MCF 10A (cell line): ENCODE data around the gene HELZ. TPM values are rescaled to one million over a fixed set of nuclear protein-coding genes. Genes with fewer than 3 reads are reported as not detected.
"Not testable (repeated sequence)": the region's sequence is repeated elsewhere in the genome, so short reads cannot be mapped to it uniquely, and the experiment has no call there.

Experiments used
- BruUV-seq: library from RNA; stranded (reverse); fragments of 400-500 nt; replicated peaks from 2 replicates; lab custom pipeline; 2021; lab: Mats Ljungman, UMichigan
- CTCF ChIA-PET: fragments of 300-600 bp; sonication (Branson Sonifier 250); formaldehyde crosslinking; extraction: SDS; loops from one replicate; lab custom pipeline; 2021; ENCODE audit warnings: antibody characterized with exemption, inconsistent platforms; lab: Yijun Ruan, JAX
- POLR2A ChIA-PET: fragments of 300-600, 350-650 bp; sonication (Branson Sonifier 250); formaldehyde crosslinking; extraction: SDS; loops from one replicate; lab custom pipeline; 2020; ENCODE audit warnings: antibody characterized with exemption, inconsistent platforms; lab: Yijun Ruan, JAX
- DNase-seq: peaks from one replicate; pipeline ENCODE4 v3.0.0-alpha.2; 2018; ENCODE audit not compliant: unreplicated experiment
- H3K27ac Mint-ChIP-seq: one replicate; pipeline ENCODE4 v1.8.0; 2022; ENCODE audit warnings: mild to moderate bottlenecking, low read depth, mixed read lengths; ENCODE audit not compliant: unreplicated experiment
- H3K27me3 Mint-ChIP-seq: one replicate; pipeline ENCODE4 v1.8.0; 2022; ENCODE audit warnings: mixed read lengths; ENCODE audit not compliant: insufficient read depth, unreplicated experiment
- H3K36me3 Mint-ChIP-seq: one replicate; pipeline ENCODE4 v1.8.0; 2022; ENCODE audit warnings: mild to moderate bottlenecking, moderate library complexity, mixed read lengths; ENCODE audit not compliant: insufficient read depth, unreplicated experiment
- H3K4me1 Mint-ChIP-seq: one replicate; pipeline ENCODE4 v1.8.0; 2022; ENCODE audit warnings: mixed read lengths; ENCODE audit not compliant: insufficient read depth, unreplicated experiment
- H3K4me3 Mint-ChIP-seq: one replicate; pipeline ENCODE4 v1.8.0; 2022; ENCODE audit warnings: mild to moderate bottlenecking, moderate library complexity, mixed read lengths; ENCODE audit not compliant: unreplicated experiment
- H3K9me3 Mint-ChIP-seq: one replicate; pipeline ENCODE4 v1.8.0; 2022; ENCODE audit warnings: mixed read lengths; ENCODE audit not compliant: unreplicated experiment
- CTCF ChIP-seq: fragments of 200-600 bp; IDR thresholded peaks from one replicate; pipeline ENCODE4 v1.8.0; 2022; ENCODE audit warnings: antibody characterized with exemption, mild to moderate bottlenecking; ENCODE audit not compliant: unreplicated experiment
- intact Hi-C: fragments of 100-400 bp; cut with micrococcal nuclease; formaldehyde crosslinking; loops from 2 replicates; pipeline ENCODE4 v1.14.1; 2022
- total RNA-seq: library from RNA; stranded (reverse); gene quantifications from 2 replicates; pipeline ENCODE4 v1.2.3, GENCODE V29; 2022

HELZ gene
- total RNA-seq, 1 experiment from 2014 or later = 71.7 TPM

GRCh38 chr17:67093348-67093747, 151.6 kb downstream of the HELZ start:
- Mint-ChIP-seq H3K4me3 (no peak overlapping the region), H3K4me1 (peaks cover 12% of the 10 kb centered on the region), H3K9me3 (no peaks in the 10 kb centered on the region), H3K36me3 (peaks cover 49% of the 10 kb centered on the region), H3K27me3 (no peaks in the 10 kb centered on the region), H3K27ac (no peak overlapping the region)
- no TSS peak for BruUV-seq
- no peak for TF ChIP-seq CTCF
- no peak for DNase-seq
- intact Hi-C loops = no loop called here
- POLR2A ChIA-PET = interaction anchor here (0.7 to 0.9 kb wide), 2 partner anchors 11 to 239 kb away, joined by 3 to 4 read pairs; no protein-coding TSS in a partner anchor
- CTCF ChIA-PET = no interaction called here

GRCh38 chr17:67092710-67093109, 152.3 kb downstream of the HELZ start:
- intact Hi-C loops, H3K4me3 Mint-ChIP-seq, CTCF ChIA-PET, BruUV-seq, H3K9me3 Mint-ChIP-seq, H3K27me3 Mint-ChIP-seq, DNase-seq: not testable (repeated sequence)
- H3K36me3 Mint-ChIP-seq = peaks cover 49% of the 10 kb centered on the region
- peak overlapping the region; percentile 68 for H3K27ac Mint-ChIP-seq
- POLR2A ChIA-PET = interaction anchor here (0.9 to 1.1 kb wide), 2 partner anchors 7 to 11 kb away, joined by 3 to 4 read pairs; no protein-coding TSS in a partner anchor
- peaks cover 12% of the 10 kb centered on the region for H3K4me1 Mint-ChIP-seq

- peak overlapping the region; percentile 68 for H3K27ac Mint-ChIP-seq
- H3K36me3 Mint-ChIP-seq = peaks cover 49% of the 10 kb centered on the region
- H3K9me3 Mint-ChIP-seq = no peaks in the 10 kb centered on the region
- peaks cover 12% of the 10 kb centered on the region for H3K4me1 Mint-ChIP-seq
- intact Hi-C loops = no loop called here
- no peaks in the 10 kb centered on the region for H3K27me3 Mint-ChIP-seq
- no TSS peak for BruUV-seq
- no peak for TF ChIP-seq CTCF
- H3K4me3 Mint-ChIP-seq = no peak overlapping the region
- ChIA-PET POLR2A (interaction anchor here (1.1 kb wide), 1 partner anchor 8 kb away, joined by 3 read pairs; no protein-coding TSS in a partner anchor), CTCF (no interaction called here)
- no peak for DNase-seq
Measured at GRCh38 chr17:67092291-67092690, 152.7 kb downstream of the HELZ start.

- TF ChIP-seq CTCF = no peak
- intact Hi-C loops = no loop called here
- Mint-ChIP-seq H3K9me3 (no peaks in the 10 kb centered on the region), H3K4me3 (no peak overlapping the region), H3K27me3 (no peaks in the 10 kb centered on the region), H3K4me1 (peaks cover under 1% of the 10 kb centered on the region), H3K27ac (no peak overlapping the region), H3K36me3 (peaks cover 59% of the 10 kb centered on the region)
- ChIA-PET POLR2A (no interaction called here), CTCF (no interaction called here)
- TSS peak; percentile 9 for BruUV-seq
- DNase-seq = no peak
Measured at GRCh38 chr17:67090341-67090740, 154.7 kb downstream of the HELZ start.
